OCI-LY1 (cell line): ENCODE results near the gene PRPSAP2.
"Not testable (repeated sequence)": the region's sequence is repeated elsewhere in the genome, so short reads cannot be mapped to it uniquely, and the experiment has no call there.

Experiments used
- CTCF ChIP-seq: fragments of 200-600 bp; sonication (generic), shearing (Covaris generic); IDR thresholded peaks from 2 replicates; pipeline ENCODE4 v1.5.1; 2017; ENCODE audit warnings: mild to moderate bottlenecking, antibody characterized with exemption, low read length, moderate library complexity, mixed read lengths
- EZH2 ChIP-seq: fragments of 200-600 bp; sonication (generic), shearing (Covaris generic); IDR thresholded peaks from 2 replicates; pipeline ENCODE4 v1.8.0; 2017; ENCODE audit warnings: borderline replicate concordance, mixed run types, mild to moderate bottlenecking, antibody characterized with exemption, low read length, moderate library complexity, mixed read lengths

GRCh38 chr17:18816489-18817371 is 41.2 kb upstream of the PRPSAP2 start:
- peak; percentile 57 for TF ChIP-seq CTCF
- not testable (repeated sequence) for TF ChIP-seq EZH2
